MM.1S (cell line): ENCODE measurements around the gene MAD1L1.

Experiments
- CTCF ChIP-seq: fragments of 300-600 bp; sonication (generic); IDR thresholded peaks from 2 replicates; pipeline ENCODE4 v1.5.1; 2016; ENCODE audit warnings: antibody characterized with exemption, low read length, mixed read lengths
- EZH2 ChIP-seq: fragments of 300-600 bp; sonication (generic); optimal IDR thresholded peaks from 2 replicates; pipeline ENCODE3; 2017; ENCODE audit warnings: low read depth, mild to moderate bottlenecking, antibody characterized with exemption, low read length, mixed read lengths
- EZH2phosphoT487 ChIP-seq: fragments of 300-600 bp; sonication (generic); IDR thresholded peaks from 2 replicates; pipeline ENCODE4 v1.6.1; 2018; ENCODE audit warnings: antibody characterized with exemption, low read length

GRCh38 chr7:1809070-1809469, 423.7 kb downstream of the MAD1L1 start:
- TF ChIP-seq EZH2phosphoT487, result no peak
- TF ChIP-seq CTCF, result no peak
- no peak for TF ChIP-seq EZH2
